Fibroblast of villous mesenchyme (primary cell): ENCODE measurements around the gene COL27A1. TPM values are rescaled to one million over a fixed set of nuclear protein-coding genes. Genes with fewer than 3 reads are reported as not detected.

ENCODE experiments used
- DNase-seq: peaks from one replicate; pipeline ENCODE4 v3.0.0-alpha.2; 2010; ENCODE audit warnings: low read depth
- H3K4me3 ChIP-seq: 2 replicates; pipeline ENCODE4 v1.5.1; 2011; ENCODE audit warnings: low read depth, mild to moderate bottlenecking, low read length
- CTCF ChIP-seq: IDR thresholded peaks from 2 replicates; pipeline ENCODE4 v1.5.1; 2012; ENCODE audit warnings: low read depth, mild to moderate bottlenecking, low read length; ENCODE audit not compliant: insufficient read depth
- total RNA-seq: library from RNA; depleted of rRNA; stranded (reverse); fragments of >200 nt; gene quantifications from 2 replicates; pipeline ENCODE4 v1.2.3, GENCODE V29; 2012

COL27A1 gene
- total RNA-seq, 1 donor, result 23.3 TPM

GRCh38 chr9:114149765-114150340 is 5.5 kb upstream of the COL27A1 start:
- TF ChIP-seq CTCF, result no peak
- no peak for DNase-seq
- no peak overlapping the region for H3K4me3 ChIP-seq

- no peak overlapping the region for H3K4me3 ChIP-seq
- TF ChIP-seq CTCF, result no peak
- DNase-seq, result no peak
Measured at GRCh38 chr9:114150608-114151007, 4.7 kb upstream of the COL27A1 start.

GRCh38 chr9:114151426-114151956 is 3.8 kb upstream of the COL27A1 start:
- no peak overlapping the region for H3K4me3 ChIP-seq
- no peak for DNase-seq
- TF ChIP-seq CTCF, result no peak

- peak; percentile 51 for DNase-seq
- H3K4me3 ChIP-seq, result peak overlapping the region; percentile 35
- TF ChIP-seq CTCF, result peak; percentile 43
Measured at GRCh38 chr9:114153761-114154599, 1.4 kb upstream of the COL27A1 start.

GRCh38 chr9:114154600-114155102 is 686 bp upstream of the COL27A1 start:
- no peak for TF ChIP-seq CTCF
- no peak for DNase-seq
- H3K4me3 ChIP-seq, result peak overlapping the region; percentile 35

GRCh38 chr9:114155995-114156656 is 789 bp downstream of the COL27A1 start:
- DNase-seq, result peak; percentile 74
- peak overlapping the region; percentile 70 for H3K4me3 ChIP-seq

More at GRCh38 chr9:114155995-114156656, 789 bp downstream of the COL27A1 start:
- TF ChIP-seq CTCF, result no peak
